ENCODE data around the gene CFAP20. TPM values are rescaled to one million over a fixed set of nuclear protein-coding genes. Genes with fewer than 3 reads are reported as not detected.

Gene CFAP20
- total and polyA plus RNA-seq, 2 experiments from 2014 or later: 61.1 to 81.7 TPM

GRCh38 chr16:58155839-58156238, 26.7 kb upstream of the CFAP20 start (continued):
- TF ChIP-seq ZNF462 (CRISPR knock-in tag; IDR thresholded peaks at IDR 0.05): no peak
- TF ChIP-seq EZH2phosphoT487 (IDR thresholded peaks at IDR 0.05; ENCODE audit: unreplicated experiment): no peak
- no peak for TF ChIP-seq NANOG (IDR thresholded peaks at IDR 0.05; ENCODE audit: borderline replicate concordance)
- TF ChIP-seq JUNB (IDR thresholded peaks at IDR 0.05; ENCODE audit: unreplicated experiment): no peak
- no peak for TF ChIP-seq CTCF (conservative IDR thresholded peaks at IDR 0.05; ENCODE audit: low read depth in 2 of 2)
- TF ChIP-seq STAT1 (IDR thresholded peaks at IDR 0.05; ENCODE audit: unreplicated experiment): no peak

GRCh38 chr16:58154345-58154744, 25.2 kb upstream of the CFAP20 start:
- DNase-seq (ENCODE audit: low spot score) (no peak), ATAC-seq (no peak)
- no peak for TF ChIP-seq JUNB (IDR thresholded peaks at IDR 0.05; ENCODE audit: unreplicated experiment)
- no peak for TF ChIP-seq ZNF114 (CRISPR knock-in tag; IDR thresholded peaks at IDR 0.05)
- no peak for TF ChIP-seq ETS1 (IDR thresholded peaks at IDR 0.05)
- no peak for TF ChIP-seq STAT1 (IDR thresholded peaks at IDR 0.05; ENCODE audit: unreplicated experiment)
- Mint-ChIP-seq H3K27ac (no peak overlapping the region), H3K36me3 (ENCODE audit: low read depth) (no peaks in the 10 kb centered on the region), H3K4me3 (no peak overlapping the region), H3K4me1 (no peaks in the 10 kb centered on the region), H3K9me3 (no peaks in the 10 kb centered on the region), H3K27me3 (ENCODE audit: insufficient read depth, low read depth, poor library complexity) (peaks cover 3% of the 10 kb centered on the region)
- Histone ChIP-seq H3F3A (replicated peaks; ENCODE audit: low read depth) (no peaks in the 10 kb centered on the region), H3K79me2 (replicated peaks; ENCODE audit: insufficient read depth) (no peaks in the 10 kb centered on the region), H2AFZ (no peak overlapping the region), H3K27me3 (ENCODE audit: insufficient read depth) (no peaks in the 10 kb centered on the region), H3K4me1 (ENCODE audit: insufficient read depth) (no peaks in the 10 kb centered on the region), H3K4me2 (no peak overlapping the region), H3K27ac (ENCODE audit: low read depth) (no peak overlapping the region), H3K4me3 (no peak overlapping the region), H4K20me1 (replicated peaks; ENCODE audit: insufficient read depth) (no peaks in the 10 kb centered on the region), H3K9me2 (ENCODE audit: insufficient read depth) (no peaks in the 10 kb centered on the region), H3K36me3 (ENCODE audit: insufficient read depth) (no peaks in the 10 kb centered on the region)

Measured in GM23338 (cell line).